Keratinocyte (primary cell): ENCODE data around the gene L1CAM.

ENCODE experiments used
- EZH2 ChIP-seq: IDR thresholded peaks from one replicate; pipeline ENCODE4 v1.6.1; 2012; ENCODE audit warnings: inconsistent platforms, mild to moderate bottlenecking, low read length, moderate library complexity
- TF ChIP-seq, protein P1 (sequence below), 3 experiments: IDR thresholded peaks in 1 of 3; conservative IDR thresholded peaks in 1 of 3; optimal IDR thresholded peaks in 1 of 3; 2 replicates in 2 of 3; 3 replicates in 1 of 3; pipeline versions ENCODE3 to v1.5.1; 2011; ENCODE audit warnings: low read length in 3 of 3, mild to moderate bottlenecking in 3 of 3, moderate library complexity in 2 of 3, control low read depth in 1 of 3, inconsistent platforms in 1 of 3; ENCODE audit not compliant: insufficient read depth in 2 of 3; ENCODE audit errors: extremely low read depth in 1 of 3

DNA sequence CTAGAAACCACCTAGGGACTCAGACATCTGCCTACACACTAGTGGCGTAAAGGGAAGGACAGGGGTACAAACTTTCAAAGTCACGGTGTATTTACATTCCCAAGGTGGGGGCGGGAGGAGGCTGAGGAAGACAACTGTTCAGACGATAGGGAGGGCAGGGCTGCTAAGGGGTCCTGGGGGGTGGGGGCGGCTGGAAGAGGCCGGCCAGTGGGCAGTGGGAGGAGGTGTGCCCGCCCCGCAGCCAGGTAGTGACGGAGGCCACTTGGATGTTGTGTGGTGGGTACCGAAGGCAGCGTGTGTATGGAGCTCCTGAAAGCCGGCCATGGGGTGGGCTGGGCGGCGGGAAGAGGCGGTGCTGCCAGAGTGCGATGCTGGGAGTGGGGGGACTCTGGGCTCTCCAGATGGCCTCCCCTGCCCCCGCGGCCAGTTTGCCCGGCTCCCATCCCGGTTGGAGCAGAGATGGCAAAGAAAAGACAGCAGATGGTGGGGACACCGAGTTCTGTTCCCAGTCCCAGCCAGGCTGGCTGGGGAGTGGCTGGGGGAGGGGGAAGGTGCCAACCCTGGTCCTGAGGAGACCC is 24.2 kb downstream of the L1CAM start:
- TF ChIP-seq, protein P1, sequence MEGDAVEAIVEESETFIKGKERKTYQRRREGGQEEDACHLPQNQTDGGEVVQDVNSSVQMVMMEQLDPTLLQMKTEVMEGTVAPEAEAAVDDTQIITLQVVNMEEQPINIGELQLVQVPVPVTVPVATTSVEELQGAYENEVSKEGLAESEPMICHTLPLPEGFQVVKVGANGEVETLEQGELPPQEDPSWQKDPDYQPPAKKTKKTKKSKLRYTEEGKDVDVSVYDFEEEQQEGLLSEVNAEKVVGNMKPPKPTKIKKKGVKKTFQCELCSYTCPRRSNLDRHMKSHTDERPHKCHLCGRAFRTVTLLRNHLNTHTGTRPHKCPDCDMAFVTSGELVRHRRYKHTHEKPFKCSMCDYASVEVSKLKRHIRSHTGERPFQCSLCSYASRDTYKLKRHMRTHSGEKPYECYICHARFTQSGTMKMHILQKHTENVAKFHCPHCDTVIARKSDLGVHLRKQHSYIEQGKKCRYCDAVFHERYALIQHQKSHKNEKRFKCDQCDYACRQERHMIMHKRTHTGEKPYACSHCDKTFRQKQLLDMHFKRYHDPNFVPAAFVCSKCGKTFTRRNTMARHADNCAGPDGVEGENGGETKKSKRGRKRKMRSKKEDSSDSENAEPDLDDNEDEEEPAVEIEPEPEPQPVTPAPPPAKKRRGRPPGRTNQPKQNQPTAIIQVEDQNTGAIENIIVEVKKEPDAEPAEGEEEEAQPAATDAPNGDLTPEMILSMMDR (optimal IDR thresholded peaks at IDR 0.05 in 1 of 3, IDR thresholded peaks at IDR 0.05 in 1 of 3, conservative IDR thresholded peaks at IDR 0.05 in 1 of 3; ENCODE audit: extremely low read depth in 1 of 3, insufficient read depth in 2 of 3, low read length in 3 of 3), result no peak
- no peak for TF ChIP-seq EZH2
